NCI-H2196 (cell line): ENCODE results near the gene BCL2L1.

ENCODE experiments used
- DNase-seq: peaks from one replicate; lab custom pipeline; 2025; ENCODE audit not compliant: unreplicated experiment; lab: John Stamatoyannopoulos, UW

BCL2L1 gene

DNA sequence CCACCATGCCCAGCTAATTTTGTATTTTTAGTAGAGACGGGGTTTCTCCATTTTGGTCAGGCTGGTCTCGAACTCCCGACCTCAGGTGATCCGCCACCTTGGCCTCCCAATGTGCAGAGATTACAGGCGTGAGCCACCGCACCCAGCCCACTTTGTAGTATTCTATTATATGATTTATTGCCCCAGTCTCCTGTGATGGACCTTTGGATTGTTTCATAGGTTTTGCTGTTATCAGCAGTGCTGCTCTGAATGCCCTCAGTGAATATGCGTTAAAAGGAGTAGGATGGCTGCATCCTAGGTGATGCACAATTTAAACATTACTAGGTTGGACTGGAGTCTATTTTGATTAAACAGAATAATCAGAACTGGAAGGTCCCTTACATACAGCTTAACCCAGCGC lies 107.3 kb downstream of the BCL2L1 start:
- DNase-seq = no peak
